A673 (cell line): Measurements from ENCODE around the gene CFAP161. TPM values are rescaled to one million over a fixed set of nuclear protein-coding genes. Genes with fewer than 3 reads are reported as not detected.

Experiments used
- BruUV-seq: library from RNA; stranded (reverse); fragments of 400-500 nt; replicated peaks from 2 replicates; lab custom pipeline; 2021; lab: Mats Ljungman, UMichigan
- CTCF ChIA-PET: fragments of 300-600 bp; sonication (Branson Sonifier 250); formaldehyde crosslinking; loops from one replicate; lab custom pipeline; 2022; ENCODE audit warnings: antibody characterized with exemption; lab: Charles Lee
- POLR2A ChIA-PET: fragments of 300-600 bp; sonication (Branson Sonifier 250); formaldehyde crosslinking; loops from one replicate; lab custom pipeline; 2022; ENCODE audit warnings: antibody characterized with exemption; ENCODE audit not compliant: low non-redundant PET; lab: Charles Lee
- DNase-seq: peaks from one replicate; pipeline ENCODE4 v3.0.0-alpha.2; 2015; ENCODE audit warnings: low spot score
- H3K27ac ChIP-seq: fragments of 200-600 bp; sonication (generic); 2 replicates; pipeline ENCODE4 v1.5.1; 2016; ENCODE audit warnings: mixed run types, low read depth, mild to moderate bottlenecking, mixed read lengths, antibody characterized with exemption, low read length; ENCODE audit not compliant: poor library complexity, severe bottlenecking
- H3K27me3 ChIP-seq: fragments of 200-600 bp; sonication (generic); replicated peaks from 2 replicates; pipeline ENCODE4 v1.6.1; 2017; ENCODE audit warnings: mixed run types, low read depth, mild to moderate bottlenecking, mixed read lengths, antibody characterized with exemption, low read length; ENCODE audit not compliant: insufficient read depth, poor library complexity
- H3K36me3 ChIP-seq: fragments of 200-600 bp; sonication (generic); 2 replicates; pipeline ENCODE4 v1.6.1; 2016; ENCODE audit warnings: mixed run types, mild to moderate bottlenecking, mixed read lengths, antibody characterized with exemption, low read length; ENCODE audit not compliant: insufficient read depth, poor library complexity, severe bottlenecking
- H3K4me1 ChIP-seq: fragments of 200-600 bp; sonication (generic); 2 replicates; pipeline ENCODE4 v1.6.1; 2017; ENCODE audit warnings: mixed run types, mild to moderate bottlenecking, mixed read lengths, antibody characterized with exemption, low read length; ENCODE audit not compliant: insufficient read depth, poor library complexity, severe bottlenecking
- H3K4me3 ChIP-seq: fragments of 200-600 bp; sonication (generic); 2 replicates; pipeline ENCODE4 v1.5.1; 2016; ENCODE audit warnings: low read depth, mixed run types, mild to moderate bottlenecking, mixed read lengths, low read length; ENCODE audit not compliant: poor library complexity, severe bottlenecking
- H3K9me3 ChIP-seq: fragments of 200-600 bp; sonication (generic); 2 replicates; pipeline ENCODE4 v1.6.1; 2016; ENCODE audit warnings: mixed run types, low read depth, mild to moderate bottlenecking, mixed read lengths, antibody characterized with exemption, low read length; ENCODE audit not compliant: poor library complexity, severe bottlenecking
- EZH2 ChIP-seq: fragments of 200-600 bp; sonication (generic); IDR thresholded peaks from 2 replicates; pipeline ENCODE4 v1.6.1; 2017; ENCODE audit warnings: borderline replicate concordance, low read depth, mild to moderate bottlenecking, mixed read lengths, antibody characterized with exemption, low read length; ENCODE audit not compliant: poor library complexity, severe bottlenecking
- intact Hi-C: fragments of 100-400 bp; cut with micrococcal nuclease; formaldehyde crosslinking; loops from one replicate; pipeline ENCODE4 v1.10.0; 2022; ENCODE audit not compliant: unreplicated experiment
- total RNA-seq: library from RNA; stranded (reverse); gene quantifications from 2 replicates; pipeline ENCODE4 v1.2.3, GENCODE V29; 2021
- TF ChIP-seq, protein P1 (sequence below): fragments of 300-800, 200-600 bp; sonication (generic); conservative IDR thresholded peaks from 2 replicates; pipeline ENCODE4 v1.5.1; 2017; ENCODE audit warnings: low read depth, mild to moderate bottlenecking, antibody characterized with exemption, low read length, moderate library complexity, mixed read lengths

The CFAP161 gene
- total RNA-seq, 1 experiment from 2014 or later = 2.8 TPM

GRCh38 chr15:81160312-81161159 is 26.5 kb downstream of the CFAP161 start:
- DNase-seq = no peak
- POLR2A ChIA-PET = no interaction called here

GRCh38 chr15:81161160-81161673 is 27.1 kb downstream of the CFAP161 start:
- H3K4me3 ChIP-seq = no peak overlapping the region
- H3K36me3 ChIP-seq = no peaks in the 10 kb centered on the region
- BruUV-seq = no TSS peak
- no peaks in the 10 kb centered on the region for H3K27me3 ChIP-seq
- ChIA-PET CTCF (interaction anchor here (1.4 to 1.7 kb wide), 2 partner anchors 55 to 105 kb away, joined by 4 read pairs; no protein-coding TSS in a partner anchor), POLR2A (no interaction called here)
- no peaks in the 10 kb centered on the region for H3K4me1 ChIP-seq
- TF ChIP-seq EZH2 = no peak
- TF ChIP-seq, protein P1, sequence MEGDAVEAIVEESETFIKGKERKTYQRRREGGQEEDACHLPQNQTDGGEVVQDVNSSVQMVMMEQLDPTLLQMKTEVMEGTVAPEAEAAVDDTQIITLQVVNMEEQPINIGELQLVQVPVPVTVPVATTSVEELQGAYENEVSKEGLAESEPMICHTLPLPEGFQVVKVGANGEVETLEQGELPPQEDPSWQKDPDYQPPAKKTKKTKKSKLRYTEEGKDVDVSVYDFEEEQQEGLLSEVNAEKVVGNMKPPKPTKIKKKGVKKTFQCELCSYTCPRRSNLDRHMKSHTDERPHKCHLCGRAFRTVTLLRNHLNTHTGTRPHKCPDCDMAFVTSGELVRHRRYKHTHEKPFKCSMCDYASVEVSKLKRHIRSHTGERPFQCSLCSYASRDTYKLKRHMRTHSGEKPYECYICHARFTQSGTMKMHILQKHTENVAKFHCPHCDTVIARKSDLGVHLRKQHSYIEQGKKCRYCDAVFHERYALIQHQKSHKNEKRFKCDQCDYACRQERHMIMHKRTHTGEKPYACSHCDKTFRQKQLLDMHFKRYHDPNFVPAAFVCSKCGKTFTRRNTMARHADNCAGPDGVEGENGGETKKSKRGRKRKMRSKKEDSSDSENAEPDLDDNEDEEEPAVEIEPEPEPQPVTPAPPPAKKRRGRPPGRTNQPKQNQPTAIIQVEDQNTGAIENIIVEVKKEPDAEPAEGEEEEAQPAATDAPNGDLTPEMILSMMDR = no peak
- no peak for DNase-seq
- no peaks in the 10 kb centered on the region for H3K9me3 ChIP-seq
- H3K27ac ChIP-seq = no peak overlapping the region
- intact Hi-C loops = no loop called here

More at GRCh38 chr15:81160312-81161159, 26.5 kb downstream of the CFAP161 start:
- Histone ChIP-seq H3K36me3 (no peaks in the 10 kb centered on the region), H3K27me3 (no peaks in the 10 kb centered on the region), H3K9me3 (no peaks in the 10 kb centered on the region), H3K4me3 (no peak overlapping the region), H3K27ac (no peak overlapping the region), H3K4me1 (no peaks in the 10 kb centered on the region)
- TF ChIP-seq, protein P1 = no peak
- TF ChIP-seq EZH2 = no peak
- no TSS peak for BruUV-seq
- CTCF ChIA-PET = interaction anchor here (1.4 to 1.7 kb wide), 2 partner anchors 54 to 106 kb away, joined by 4 read pairs; no protein-coding TSS in a partner anchor
- intact Hi-C loops = no loop called here

GRCh38 chr15:81161851-81162250 is 27.8 kb downstream of the CFAP161 start:
- intact Hi-C loops = no loop called here
- Histone ChIP-seq H3K9me3 (no peaks in the 10 kb centered on the region), H3K4me3 (no peak overlapping the region), H3K27me3 (no peaks in the 10 kb centered on the region), H3K27ac (no peak overlapping the region), H3K4me1 (no peaks in the 10 kb centered on the region), H3K36me3 (no peaks in the 10 kb centered on the region)
- ChIA-PET CTCF (interaction anchor here (1.4 kb wide), 1 partner anchor 55 kb away, joined by 4 read pairs; no protein-coding TSS in a partner anchor), POLR2A (no interaction called here)
- TF ChIP-seq, protein P1 = no peak
- TF ChIP-seq EZH2 = no peak
- no TSS peak for BruUV-seq
- no peak for DNase-seq
